Testis (tissue), 2 donors: ENCODE results near the gene PHF21A.

Experiments used
- POLR2A ChIP-seq: fragments of 450-650 bp; IDR thresholded peaks from one replicate; pipeline ENCODE4 v1.6.1; 2017; ENCODE audit warnings: antibody characterized with exemption, mild to moderate bottlenecking, moderate library complexity
- TF ChIP-seq, protein P1 (sequence below), 3 experiments: fragments of 450-650 bp in 2 of 3; fragments of 200-600 bp in 1 of 3; sonication (generic) in 1 of 3; IDR thresholded peaks; one replicate each; pipeline ENCODE4 v1.5.1; 2016 to 2019; ENCODE audit warnings: antibody characterized with exemption in 3 of 3, mild to moderate bottlenecking in 2 of 3, moderate library complexity in 1 of 3

DNA sequence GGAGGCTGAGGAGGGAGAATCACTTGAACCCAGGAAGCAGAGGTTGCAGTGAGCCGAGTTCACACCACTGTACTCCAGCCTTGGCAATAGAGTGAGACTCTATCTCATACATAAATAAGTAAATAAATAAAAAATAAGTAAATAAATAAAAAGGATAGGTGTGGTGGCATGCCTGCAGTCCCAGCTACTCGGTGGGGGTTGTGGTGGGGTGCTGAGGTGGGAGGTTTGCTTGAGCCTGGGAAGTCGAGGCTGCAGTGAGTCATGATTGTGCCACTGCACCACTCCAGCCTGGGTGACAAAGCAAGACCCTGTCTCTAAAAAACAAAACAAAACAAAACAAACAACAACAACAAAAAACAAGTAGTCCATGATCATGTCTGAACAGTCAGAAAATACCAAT is 195.7 kb downstream of the PHF21A start:
- TF ChIP-seq, protein P1, sequence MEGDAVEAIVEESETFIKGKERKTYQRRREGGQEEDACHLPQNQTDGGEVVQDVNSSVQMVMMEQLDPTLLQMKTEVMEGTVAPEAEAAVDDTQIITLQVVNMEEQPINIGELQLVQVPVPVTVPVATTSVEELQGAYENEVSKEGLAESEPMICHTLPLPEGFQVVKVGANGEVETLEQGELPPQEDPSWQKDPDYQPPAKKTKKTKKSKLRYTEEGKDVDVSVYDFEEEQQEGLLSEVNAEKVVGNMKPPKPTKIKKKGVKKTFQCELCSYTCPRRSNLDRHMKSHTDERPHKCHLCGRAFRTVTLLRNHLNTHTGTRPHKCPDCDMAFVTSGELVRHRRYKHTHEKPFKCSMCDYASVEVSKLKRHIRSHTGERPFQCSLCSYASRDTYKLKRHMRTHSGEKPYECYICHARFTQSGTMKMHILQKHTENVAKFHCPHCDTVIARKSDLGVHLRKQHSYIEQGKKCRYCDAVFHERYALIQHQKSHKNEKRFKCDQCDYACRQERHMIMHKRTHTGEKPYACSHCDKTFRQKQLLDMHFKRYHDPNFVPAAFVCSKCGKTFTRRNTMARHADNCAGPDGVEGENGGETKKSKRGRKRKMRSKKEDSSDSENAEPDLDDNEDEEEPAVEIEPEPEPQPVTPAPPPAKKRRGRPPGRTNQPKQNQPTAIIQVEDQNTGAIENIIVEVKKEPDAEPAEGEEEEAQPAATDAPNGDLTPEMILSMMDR (IDR thresholded peaks at IDR 0.05), result no peak
- no peak for TF ChIP-seq POLR2A
